GM12872 (cell line): ENCODE data around the gene PHKB.
A peak's percentile ranks its signal among the peaks of the same experiment; 100 is the strongest.

Experiments used
- TF ChIP-seq, protein P1 (sequence below): IDR thresholded peaks from 3 replicates; pipeline ENCODE4 v1.5.1; 2011; ENCODE audit warnings: low read depth, mild to moderate bottlenecking, low read length, moderate library complexity; ENCODE audit not compliant: insufficient read depth

Gene PHKB

DNA sequence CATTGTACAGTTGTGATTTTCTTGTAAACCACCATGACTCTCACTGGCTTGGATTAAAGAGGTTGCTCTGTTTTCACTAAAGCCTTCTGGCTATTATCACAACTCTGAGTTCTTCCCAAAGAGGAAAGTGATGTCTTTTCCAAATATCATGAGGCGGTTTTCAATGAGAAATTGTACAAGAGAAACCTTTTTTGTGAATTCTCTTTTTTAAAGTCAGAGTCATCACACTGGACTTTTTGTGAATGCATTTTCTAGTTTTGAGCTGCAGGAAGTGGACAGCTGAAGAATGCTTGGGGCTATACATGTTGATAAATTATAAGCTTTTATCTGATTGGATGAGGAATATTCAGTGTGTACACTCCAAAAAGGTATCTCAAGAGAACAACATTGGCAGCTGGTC lies 100.2 kb downstream of the PHKB start:
- TF ChIP-seq, protein P1, sequence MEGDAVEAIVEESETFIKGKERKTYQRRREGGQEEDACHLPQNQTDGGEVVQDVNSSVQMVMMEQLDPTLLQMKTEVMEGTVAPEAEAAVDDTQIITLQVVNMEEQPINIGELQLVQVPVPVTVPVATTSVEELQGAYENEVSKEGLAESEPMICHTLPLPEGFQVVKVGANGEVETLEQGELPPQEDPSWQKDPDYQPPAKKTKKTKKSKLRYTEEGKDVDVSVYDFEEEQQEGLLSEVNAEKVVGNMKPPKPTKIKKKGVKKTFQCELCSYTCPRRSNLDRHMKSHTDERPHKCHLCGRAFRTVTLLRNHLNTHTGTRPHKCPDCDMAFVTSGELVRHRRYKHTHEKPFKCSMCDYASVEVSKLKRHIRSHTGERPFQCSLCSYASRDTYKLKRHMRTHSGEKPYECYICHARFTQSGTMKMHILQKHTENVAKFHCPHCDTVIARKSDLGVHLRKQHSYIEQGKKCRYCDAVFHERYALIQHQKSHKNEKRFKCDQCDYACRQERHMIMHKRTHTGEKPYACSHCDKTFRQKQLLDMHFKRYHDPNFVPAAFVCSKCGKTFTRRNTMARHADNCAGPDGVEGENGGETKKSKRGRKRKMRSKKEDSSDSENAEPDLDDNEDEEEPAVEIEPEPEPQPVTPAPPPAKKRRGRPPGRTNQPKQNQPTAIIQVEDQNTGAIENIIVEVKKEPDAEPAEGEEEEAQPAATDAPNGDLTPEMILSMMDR, result no peak

DNA sequence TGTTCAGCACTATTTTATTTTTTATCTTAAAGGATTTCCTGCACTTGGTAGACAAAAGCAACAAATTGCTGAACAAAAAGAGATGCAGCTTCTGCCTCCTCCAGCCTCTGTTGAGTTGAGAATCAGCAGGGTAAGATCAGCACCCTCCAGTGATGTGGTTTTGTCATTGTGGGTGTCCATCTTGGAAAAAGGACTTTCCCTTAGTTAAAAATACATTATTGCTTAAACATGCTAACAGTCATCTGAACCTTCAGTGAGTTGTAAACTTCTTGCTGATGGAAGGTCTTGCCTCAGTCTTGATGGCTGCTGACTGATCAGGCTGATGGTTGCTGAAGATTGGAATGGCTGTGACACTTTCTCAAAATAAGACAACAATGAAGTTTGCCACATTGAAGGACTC lies 101.2 kb downstream of the PHKB start:
- TF ChIP-seq, protein P1, result no peak

DNA sequence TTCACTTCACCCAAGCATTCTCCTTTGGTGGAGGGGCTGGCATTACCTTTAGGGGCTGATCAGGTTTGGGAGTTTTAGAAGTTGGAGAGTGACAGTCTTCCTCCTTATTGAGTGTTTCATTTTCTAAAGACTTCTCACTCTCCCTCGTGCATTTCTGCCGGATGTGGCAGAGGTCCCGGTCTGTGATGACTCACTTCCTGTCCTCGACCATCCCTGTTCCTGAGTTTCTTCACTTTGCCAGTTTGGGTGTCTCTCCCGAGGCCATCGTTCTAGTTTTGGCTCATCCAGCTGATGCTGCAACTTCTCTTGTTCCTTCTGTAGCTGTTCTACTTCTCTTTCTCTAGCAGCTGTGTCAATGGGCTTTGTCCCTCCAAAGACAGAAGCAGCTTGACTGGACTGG lies 104.3 kb downstream of the PHKB start:
- TF ChIP-seq, protein P1, result no peak

DNA sequence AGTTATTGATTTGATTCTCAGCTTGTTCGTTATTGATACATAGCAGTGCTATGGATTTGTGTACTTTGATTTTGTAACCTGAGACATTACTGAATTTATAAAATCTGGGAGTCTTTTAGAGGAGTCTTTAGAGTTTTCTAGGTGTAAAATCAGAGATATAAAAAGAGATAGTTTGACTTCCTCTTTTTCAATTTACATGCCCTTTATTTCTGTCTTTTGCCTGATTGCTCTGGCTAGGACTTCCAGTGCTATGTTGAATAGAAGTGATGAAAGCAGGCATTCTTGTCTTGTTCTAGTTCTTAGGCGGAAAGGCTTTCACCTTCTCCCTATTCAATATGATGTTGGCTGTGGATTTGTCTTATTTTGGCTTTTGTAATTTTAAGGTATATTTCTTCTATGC lies 106.2 kb downstream of the PHKB start:
- TF ChIP-seq, protein P1, result no peak

DNA sequence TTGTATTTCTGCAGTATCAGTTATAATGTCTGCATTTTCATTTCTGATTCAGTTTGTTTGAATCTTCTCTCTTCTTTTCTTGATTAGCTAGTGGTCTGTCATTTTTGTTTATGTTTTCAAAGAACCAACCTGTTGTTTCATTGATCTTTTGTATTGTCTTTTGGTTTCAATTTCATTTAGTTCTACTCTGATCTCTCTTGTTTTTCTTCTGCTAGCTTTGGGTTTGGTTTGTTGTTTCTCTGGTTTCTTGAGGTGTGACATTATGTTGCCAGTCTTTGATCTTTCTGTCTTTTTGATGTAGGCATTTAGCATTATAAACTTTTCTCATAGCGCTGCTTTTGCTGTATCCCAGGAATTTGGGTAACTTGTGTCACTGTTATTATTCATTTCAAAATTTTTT lies 107.2 kb downstream of the PHKB start:
- TF ChIP-seq, protein P1, result no peak

DNA sequence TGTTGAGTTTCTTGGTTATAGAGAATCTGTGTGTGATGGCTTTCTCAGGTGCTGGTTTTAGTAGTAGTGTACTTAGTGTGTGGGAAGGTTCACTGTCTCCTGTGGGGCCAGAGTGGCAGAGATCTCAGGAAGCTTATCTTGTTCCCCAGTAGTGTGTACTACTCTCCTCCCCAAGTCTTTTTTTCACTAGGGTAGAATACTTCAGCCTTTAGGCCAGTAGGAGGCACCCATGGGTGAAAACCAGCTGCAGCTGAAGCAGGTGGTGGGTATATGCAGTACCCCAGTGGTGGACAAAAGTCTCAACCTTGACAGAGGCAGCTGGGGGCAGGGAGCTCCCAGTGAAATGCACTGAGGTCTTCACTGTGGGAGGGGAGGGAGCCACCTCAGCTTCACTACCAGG lies 109.9 kb downstream of the PHKB start:
- TF ChIP-seq, protein P1, result peak; percentile 12; the same call in 1 of the 3 replicates

DNA sequence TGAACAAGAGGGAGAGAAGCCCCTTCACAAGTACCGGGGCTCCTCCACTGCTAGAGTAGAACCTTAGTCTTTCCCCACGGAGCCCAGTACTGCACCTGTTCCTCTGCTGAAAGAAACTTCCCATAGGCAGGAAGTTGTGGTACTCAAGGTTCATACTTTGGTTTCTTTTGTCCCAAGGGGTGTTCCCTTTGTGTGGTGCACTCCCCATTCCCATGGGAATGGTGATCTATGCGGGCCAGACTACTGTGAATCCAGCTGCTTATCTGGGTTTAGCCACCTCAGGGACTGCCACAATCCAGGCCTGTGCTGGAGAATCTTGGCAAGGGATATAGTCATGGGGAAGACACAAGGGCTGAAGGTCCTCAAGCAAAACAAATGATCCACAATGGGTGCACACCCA lies 110.6 kb downstream of the PHKB start:
- TF ChIP-seq, protein P1, result no peak
